PFSK-1 (cell line): ENCODE data around the gene RBBP6.

ENCODE experiments used
- FOXP2 ChIP-seq: optimal IDR thresholded peaks from 2 replicates; pipeline ENCODE3; 2011; ENCODE audit warnings: borderline replicate concordance, control low read depth, inconsistent platforms; ENCODE audit not compliant: insufficient read depth; ENCODE audit errors: extremely low read length, extremely low read depth
- POLR2AphosphoS5 ChIP-seq: IDR thresholded peaks from 2 replicates; pipeline ENCODE4 v1.6.1; 2012; ENCODE audit warnings: low read depth, mild to moderate bottlenecking, control low read depth, low read length, moderate library complexity
- REST ChIP-seq, 2 experiments: IDR thresholded peaks; 2 replicates each; pipeline versions ENCODE4 v1.6.1 to v1.8.0; 2011 to 2012; ENCODE audit warnings: low read depth in 2 of 2, low read length in 2 of 2, control low read depth in 1 of 2, inconsistent platforms in 1 of 2, mild to moderate bottlenecking in 1 of 2, moderate library complexity in 1 of 2; ENCODE audit not compliant: insufficient read depth in 1 of 2
- SIN3A ChIP-seq: IDR thresholded peaks from 2 replicates; pipeline ENCODE4 v1.6.1; 2012; ENCODE audit warnings: mild to moderate bottlenecking, low read length, moderate library complexity, borderline replicate concordance; ENCODE audit not compliant: insufficient read depth
- TAF1 ChIP-seq: IDR thresholded peaks from 2 replicates; pipeline ENCODE4 v1.6.1; 2012; ENCODE audit warnings: low read length, control low read depth, borderline replicate concordance; ENCODE audit not compliant: insufficient read depth

- no peak for TF ChIP-seq TAF1
- no peak for TF ChIP-seq REST (IDR thresholded peaks at IDR 0.05; ENCODE audit: insufficient read depth in 1 of 2, low read depth in 2 of 2, low read length in 2 of 2)
- TF ChIP-seq POLR2AphosphoS5: no peak
- no peak for TF ChIP-seq SIN3A
- TF ChIP-seq FOXP2: no peak
Measured at GRCh38 chr16:24493821-24494220, 45.5 kb upstream of the RBBP6 start.
